Thyroid gland (tissue), 4 donors: Measurements from ENCODE around the gene AMN.

Experiments
- POLR2A ChIP-seq, 2 donors: fragments of 450-650 bp; IDR thresholded peaks; one replicate each; pipeline ENCODE4 v1.6.1; 2017; ENCODE audit warnings: antibody characterized with exemption in 2 of 2, mild to moderate bottlenecking in 2 of 2, moderate library complexity in 1 of 2
- TF ChIP-seq, protein P1 (sequence below), 6 experiments: fragments of 200-600 bp in 3 of 6; fragments of 450-650 bp in 3 of 6; sonication (generic) in 3 of 6; IDR thresholded peaks; one replicate each; pipeline ENCODE4 v1.5.1; 2016 to 2019; ENCODE audit warnings: antibody characterized with exemption in 6 of 6, mild to moderate bottlenecking in 2 of 6, inconsistent platforms in 1 of 6, moderate library complexity in 1 of 6

DNA sequence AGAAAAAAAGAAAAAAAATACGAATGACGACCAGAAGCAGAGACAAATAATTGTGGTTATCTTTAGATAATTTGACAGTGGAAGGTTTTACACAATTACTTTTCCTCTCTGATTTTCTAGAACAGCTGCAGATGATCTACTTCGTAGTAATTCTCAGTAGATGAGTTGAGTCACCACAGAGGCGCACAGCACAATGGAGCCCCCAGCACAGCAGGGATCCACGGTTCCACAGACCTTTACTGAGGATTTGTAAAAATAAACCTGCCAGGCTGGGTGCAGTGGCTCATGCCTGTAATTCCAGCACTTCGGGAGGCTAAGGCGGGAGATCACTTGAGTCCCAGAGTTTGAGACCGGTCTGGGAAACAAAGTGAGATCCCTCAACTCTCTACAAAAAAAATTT lies 29.3 kb downstream of the AMN start:
- TF ChIP-seq, protein P1, sequence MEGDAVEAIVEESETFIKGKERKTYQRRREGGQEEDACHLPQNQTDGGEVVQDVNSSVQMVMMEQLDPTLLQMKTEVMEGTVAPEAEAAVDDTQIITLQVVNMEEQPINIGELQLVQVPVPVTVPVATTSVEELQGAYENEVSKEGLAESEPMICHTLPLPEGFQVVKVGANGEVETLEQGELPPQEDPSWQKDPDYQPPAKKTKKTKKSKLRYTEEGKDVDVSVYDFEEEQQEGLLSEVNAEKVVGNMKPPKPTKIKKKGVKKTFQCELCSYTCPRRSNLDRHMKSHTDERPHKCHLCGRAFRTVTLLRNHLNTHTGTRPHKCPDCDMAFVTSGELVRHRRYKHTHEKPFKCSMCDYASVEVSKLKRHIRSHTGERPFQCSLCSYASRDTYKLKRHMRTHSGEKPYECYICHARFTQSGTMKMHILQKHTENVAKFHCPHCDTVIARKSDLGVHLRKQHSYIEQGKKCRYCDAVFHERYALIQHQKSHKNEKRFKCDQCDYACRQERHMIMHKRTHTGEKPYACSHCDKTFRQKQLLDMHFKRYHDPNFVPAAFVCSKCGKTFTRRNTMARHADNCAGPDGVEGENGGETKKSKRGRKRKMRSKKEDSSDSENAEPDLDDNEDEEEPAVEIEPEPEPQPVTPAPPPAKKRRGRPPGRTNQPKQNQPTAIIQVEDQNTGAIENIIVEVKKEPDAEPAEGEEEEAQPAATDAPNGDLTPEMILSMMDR (IDR thresholded peaks at IDR 0.05): no peak
- TF ChIP-seq POLR2A (IDR thresholded peaks at IDR 0.05): no peak
